ENCODE data around the gene FAM184B. TPM values are rescaled to one million over a fixed set of nuclear protein-coding genes. Genes with fewer than 3 reads are reported as not detected.

The FAM184B gene
- polyA plus RNA-seq, 1 donor from 2014 or later = 0.10 TPM

DNA sequence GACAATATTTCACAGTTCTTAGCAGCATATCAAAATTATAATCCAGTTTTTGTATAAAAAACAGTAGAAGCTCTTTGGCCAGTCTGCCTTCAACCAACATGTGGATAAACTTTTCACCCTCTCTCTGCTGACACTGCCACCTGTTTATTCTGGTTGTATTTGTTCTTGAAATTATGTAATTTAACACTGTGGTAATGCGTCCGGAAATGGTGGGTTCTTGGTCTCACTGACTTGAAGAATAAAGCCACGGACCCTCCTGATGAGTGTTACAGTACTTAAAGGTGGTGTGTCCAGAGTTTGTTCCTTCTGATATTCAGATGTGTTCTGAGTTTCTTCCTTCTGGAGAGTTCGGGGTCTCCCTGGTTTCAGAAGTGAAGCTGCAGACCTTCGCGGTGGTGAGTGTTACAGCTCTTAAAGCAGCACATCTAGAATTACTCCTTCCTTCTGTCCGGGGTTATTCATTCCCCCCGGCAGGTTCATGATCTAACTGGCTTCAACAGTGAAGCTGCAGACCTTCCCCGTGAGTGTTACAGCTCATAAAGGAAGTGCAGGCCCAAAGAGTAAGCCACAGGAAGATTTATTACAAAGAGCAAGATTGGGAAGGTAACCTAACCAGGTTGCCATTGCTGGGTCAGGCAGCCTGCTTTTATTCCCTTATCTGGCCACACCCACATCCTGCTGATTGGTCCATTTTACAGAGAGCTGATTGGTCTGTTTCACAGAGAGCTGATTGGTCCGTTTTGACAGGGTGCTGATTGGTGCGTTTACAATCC lies 15.7 kb downstream of the FAM184B start:
- no peaks in the 10 kb centered on the region for H3K27me3 ChIP-seq (ENCODE audit: insufficient read depth, low read depth, low read length)
- H3K9ac ChIP-seq (ENCODE audit: low read length) = no peak overlapping the region
- no peaks in the 10 kb centered on the region for H3F3A ChIP-seq (ENCODE audit: insufficient read depth, low read length, poor library complexity, severe bottlenecking)
- H2AFZ ChIP-seq (ENCODE audit: low read depth, low read length) = no peak overlapping the region
- no peaks in the 10 kb centered on the region for H3K9me3 ChIP-seq (ENCODE audit: low read length)
- TF ChIP-seq TAF1 (IDR thresholded peaks at IDR 0.05; ENCODE audit: low read depth) (no peak), RAD21 (conservative IDR thresholded peaks at IDR 0.05) (no peak), MXI1 (conservative IDR thresholded peaks at IDR 0.05; ENCODE audit: poor library complexity, severe bottlenecking) (no peak), EZH2 (IDR thresholded peaks at IDR 0.05; ENCODE audit: borderline replicate concordance, insufficient read depth, low read length, poor library complexity, severe bottlenecking) (no peak), POLR2AphosphoS5 (IDR thresholded peaks at IDR 0.05) (no peak), EP300 (conservative IDR thresholded peaks at IDR 0.05; ENCODE audit: poor library complexity, severe bottlenecking) (no peak)
- TF ChIP-seq, protein P1, sequence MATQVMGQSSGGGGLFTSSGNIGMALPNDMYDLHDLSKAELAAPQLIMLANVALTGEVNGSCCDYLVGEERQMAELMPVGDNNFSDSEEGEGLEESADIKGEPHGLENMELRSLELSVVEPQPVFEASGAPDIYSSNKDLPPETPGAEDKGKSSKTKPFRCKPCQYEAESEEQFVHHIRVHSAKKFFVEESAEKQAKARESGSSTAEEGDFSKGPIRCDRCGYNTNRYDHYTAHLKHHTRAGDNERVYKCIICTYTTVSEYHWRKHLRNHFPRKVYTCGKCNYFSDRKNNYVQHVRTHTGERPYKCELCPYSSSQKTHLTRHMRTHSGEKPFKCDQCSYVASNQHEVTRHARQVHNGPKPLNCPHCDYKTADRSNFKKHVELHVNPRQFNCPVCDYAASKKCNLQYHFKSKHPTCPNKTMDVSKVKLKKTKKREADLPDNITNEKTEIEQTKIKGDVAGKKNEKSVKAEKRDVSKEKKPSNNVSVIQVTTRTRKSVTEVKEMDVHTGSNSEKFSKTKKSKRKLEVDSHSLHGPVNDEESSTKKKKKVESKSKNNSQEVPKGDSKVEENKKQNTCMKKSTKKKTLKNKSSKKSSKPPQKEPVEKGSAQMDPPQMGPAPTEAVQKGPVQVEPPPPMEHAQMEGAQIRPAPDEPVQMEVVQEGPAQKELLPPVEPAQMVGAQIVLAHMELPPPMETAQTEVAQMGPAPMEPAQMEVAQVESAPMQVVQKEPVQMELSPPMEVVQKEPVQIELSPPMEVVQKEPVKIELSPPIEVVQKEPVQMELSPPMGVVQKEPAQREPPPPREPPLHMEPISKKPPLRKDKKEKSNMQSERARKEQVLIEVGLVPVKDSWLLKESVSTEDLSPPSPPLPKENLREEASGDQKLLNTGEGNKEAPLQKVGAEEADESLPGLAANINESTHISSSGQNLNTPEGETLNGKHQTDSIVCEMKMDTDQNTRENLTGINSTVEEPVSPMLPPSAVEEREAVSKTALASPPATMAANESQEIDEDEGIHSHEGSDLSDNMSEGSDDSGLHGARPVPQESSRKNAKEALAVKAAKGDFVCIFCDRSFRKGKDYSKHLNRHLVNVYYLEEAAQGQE (IDR thresholded peaks at IDR 0.05; ENCODE audit: borderline replicate concordance) = no peak
- TF ChIP-seq, protein P2, sequence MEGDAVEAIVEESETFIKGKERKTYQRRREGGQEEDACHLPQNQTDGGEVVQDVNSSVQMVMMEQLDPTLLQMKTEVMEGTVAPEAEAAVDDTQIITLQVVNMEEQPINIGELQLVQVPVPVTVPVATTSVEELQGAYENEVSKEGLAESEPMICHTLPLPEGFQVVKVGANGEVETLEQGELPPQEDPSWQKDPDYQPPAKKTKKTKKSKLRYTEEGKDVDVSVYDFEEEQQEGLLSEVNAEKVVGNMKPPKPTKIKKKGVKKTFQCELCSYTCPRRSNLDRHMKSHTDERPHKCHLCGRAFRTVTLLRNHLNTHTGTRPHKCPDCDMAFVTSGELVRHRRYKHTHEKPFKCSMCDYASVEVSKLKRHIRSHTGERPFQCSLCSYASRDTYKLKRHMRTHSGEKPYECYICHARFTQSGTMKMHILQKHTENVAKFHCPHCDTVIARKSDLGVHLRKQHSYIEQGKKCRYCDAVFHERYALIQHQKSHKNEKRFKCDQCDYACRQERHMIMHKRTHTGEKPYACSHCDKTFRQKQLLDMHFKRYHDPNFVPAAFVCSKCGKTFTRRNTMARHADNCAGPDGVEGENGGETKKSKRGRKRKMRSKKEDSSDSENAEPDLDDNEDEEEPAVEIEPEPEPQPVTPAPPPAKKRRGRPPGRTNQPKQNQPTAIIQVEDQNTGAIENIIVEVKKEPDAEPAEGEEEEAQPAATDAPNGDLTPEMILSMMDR (IDR thresholded peaks at IDR 0.05; ENCODE audit: poor library complexity, severe bottlenecking) = no peak
- no peaks in the 10 kb centered on the region for H3K79me2 ChIP-seq (replicated peaks; ENCODE audit: insufficient read depth, low read length)
- H4K20me1 ChIP-seq (ENCODE audit: insufficient read depth) = no peaks in the 10 kb centered on the region
- H3K4me2 ChIP-seq (ENCODE audit: low read length) = no peak overlapping the region
- no peaks in the 10 kb centered on the region for H3K9me2 ChIP-seq (ENCODE audit: insufficient read depth, low read length)
- H3K4me3 ChIP-seq (ENCODE audit: low read length) = no peak overlapping the region
- no peaks in the 10 kb centered on the region for H3K36me3 ChIP-seq (ENCODE audit: insufficient read depth, low read length)
- H3K27ac ChIP-seq (ENCODE audit: low read length) = no peak overlapping the region

DNA sequence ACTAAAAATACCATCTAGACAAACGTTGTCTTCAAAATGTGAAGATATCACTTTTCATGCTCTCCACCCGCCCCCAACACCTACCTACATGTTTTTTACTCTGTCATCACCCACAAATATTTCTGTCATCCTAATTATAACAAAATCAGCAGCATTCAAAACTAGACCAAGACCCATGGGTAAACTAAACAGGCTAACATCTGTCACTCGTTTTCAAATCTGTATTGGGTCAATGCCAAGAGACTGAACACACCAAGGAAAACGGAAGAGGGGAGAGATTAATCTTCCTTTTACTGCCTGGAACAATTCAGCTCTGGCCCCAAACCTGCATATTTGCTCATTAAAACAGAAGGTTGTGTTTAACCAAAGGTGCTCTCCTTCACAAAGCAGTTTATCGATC lies 17.5 kb downstream of the FAM184B start:
- H3F3A ChIP-seq (ENCODE audit: insufficient read depth, low read length, poor library complexity, severe bottlenecking) = no peaks in the 10 kb centered on the region
- H3K27ac ChIP-seq (ENCODE audit: low read length) = no peak overlapping the region
- no peaks in the 10 kb centered on the region for H3K9me2 ChIP-seq (ENCODE audit: insufficient read depth, low read length)
- no peak overlapping the region for H2AFZ ChIP-seq (ENCODE audit: low read depth, low read length)
- H4K20me1 ChIP-seq (ENCODE audit: insufficient read depth) = no peaks in the 10 kb centered on the region
- H3K4me2 ChIP-seq (ENCODE audit: low read length) = no peak overlapping the region
- H3K9me3 ChIP-seq (ENCODE audit: low read length) = no peaks in the 10 kb centered on the region
- no peaks in the 10 kb centered on the region for H3K36me3 ChIP-seq (ENCODE audit: insufficient read depth, low read length)
- H3K27me3 ChIP-seq (ENCODE audit: insufficient read depth, low read depth, low read length) = no peaks in the 10 kb centered on the region
- no peak overlapping the region for H3K4me3 ChIP-seq (ENCODE audit: low read length)
- TF ChIP-seq, protein P1 (IDR thresholded peaks at IDR 0.05; ENCODE audit: borderline replicate concordance) = no peak
- TF ChIP-seq EP300 (conservative IDR thresholded peaks at IDR 0.05; ENCODE audit: poor library complexity, severe bottlenecking) (no peak), TAF1 (IDR thresholded peaks at IDR 0.05; ENCODE audit: low read depth) (no peak), MXI1 (conservative IDR thresholded peaks at IDR 0.05; ENCODE audit: poor library complexity, severe bottlenecking) (no peak), EZH2 (IDR thresholded peaks at IDR 0.05; ENCODE audit: borderline replicate concordance, insufficient read depth, low read length, poor library complexity, severe bottlenecking) (no peak), RAD21 (conservative IDR thresholded peaks at IDR 0.05) (no peak), POLR2AphosphoS5 (IDR thresholded peaks at IDR 0.05) (no peak), SMC3 (conservative IDR thresholded peaks at IDR 0.05; ENCODE audit: poor library complexity) (no peak)
- TF ChIP-seq, protein P2 (IDR thresholded peaks at IDR 0.05; ENCODE audit: poor library complexity, severe bottlenecking) = no peak
- H3K79me2 ChIP-seq (replicated peaks; ENCODE audit: insufficient read depth, low read length) = no peaks in the 10 kb centered on the region
- no peak overlapping the region for H3K9ac ChIP-seq (ENCODE audit: low read length)

All from neural cell (in vitro differentiated cells).